RCC 7860 (cell line): ENCODE measurements around the gene TM4SF5.

Experiments used
- DNase-seq: peaks from one replicate; pipeline ENCODE4 v3.0.0-alpha.2; 2015; ENCODE audit warnings: low spot score
- FAIRE-seq: peaks from 2 replicates; lab custom pipeline; 2012; peaks lifted over from hg19 to GRCh38; lab: Jason Lieb, UNC

Gene TM4SF5

GRCh38 chr17:4771519-4772234, at the start of gene TM4SF5:
Gene TM4SF5 (plus strand): TSS chr17:4771886. CDS start chr17:4771923, 37 bp downstream.
- FAIRE-seq (no peak), DNase-seq (peak; percentile 11)

- FAIRE-seq (no peak), DNase-seq (no peak)
These were observed 48.9 kb upstream of the TM4SF5 start for GRCh38 chr17:4722678-4723240.

GRCh38 chr17:4724650-4725049, 47.0 kb upstream of the TM4SF5 start:
- DNase-seq (no peak), FAIRE-seq (no peak)

GRCh38 chr17:4725646-4726310, 45.9 kb upstream of the TM4SF5 start:
- DNase-seq (no peak), FAIRE-seq (no peak)

GRCh38 chr17:4728124-4728523, 43.6 kb upstream of the TM4SF5 start:
- no peak for FAIRE-seq
- no peak for DNase-seq

- no peak for DNase-seq
- no peak for FAIRE-seq
These were observed 38.6 kb upstream of the TM4SF5 start for GRCh38 chr17:4733073-4733531.

- FAIRE-seq (no peak), DNase-seq (no peak)
These were observed 36.7 kb upstream of the TM4SF5 start for GRCh38 chr17:4734857-4735475.

GRCh38 chr17:4735876-4736651, 35.6 kb upstream of the TM4SF5 start:
- no peak for DNase-seq
- FAIRE-seq, result no peak

GRCh38 chr17:4738136-4739121, 33.3 kb upstream of the TM4SF5 start:
- DNase-seq, result no peak
- FAIRE-seq, result no peak

- DNase-seq (no peak), FAIRE-seq (no peak)
These were observed 32.3 kb upstream of the TM4SF5 start, which contains the start of the genes CXCL16 and ZMYND15 for GRCh38 chr17:4739122-4740024. Gene CXCL16 (minus strand): TSS chr17:4739928. CDS start chr17:4739339, 589 bp downstream. Gene ZMYND15 (plus strand): TSS chr17:4739833. CDS start chr17:4740549, 716 bp downstream.

- no peak for FAIRE-seq
- DNase-seq, result no peak
These were observed 31.7 kb upstream of the TM4SF5 start for GRCh38 chr17:4740025-4740351.

- DNase-seq, result no peak
- FAIRE-seq, result no peak
These were observed 31.1 kb upstream of the TM4SF5 start for GRCh38 chr17:4740584-4740983.

- DNase-seq, result no peak
- FAIRE-seq, result no peak
These were observed 30.1 kb upstream of the TM4SF5 start for GRCh38 chr17:4741544-4741943.

- no peak for FAIRE-seq
- no peak for DNase-seq
These were observed 29.6 kb upstream of the TM4SF5 start for GRCh38 chr17:4742133-4742532.

GRCh38 chr17:4742629-4743028, 29.1 kb upstream of the TM4SF5 start:
- FAIRE-seq (no peak), DNase-seq (no peak)

- FAIRE-seq, result no peak
- DNase-seq, result no peak
These were observed 28.5 kb upstream of the TM4SF5 start for GRCh38 chr17:4743216-4743615.

- DNase-seq (no peak), FAIRE-seq (no peak)
These were observed 27.8 kb upstream of the TM4SF5 start for GRCh38 chr17:4743898-4744297.
